GM19395 (cell line): Measurements from ENCODE around the gene CHD2.
"Not testable (repeated sequence)": the region's sequence is repeated elsewhere in the genome, so short reads cannot be mapped to it uniquely, and the experiment has no call there.

Experiments
- ATAC-seq: cut with Tn5 transposase; IDR thresholded peaks from one replicate; pipeline ENCODE4 v1.9.1; 2021; ENCODE audit warnings: mild to moderate bottlenecking, moderate library complexity; ENCODE audit not compliant: unreplicated experiment

Gene CHD2

DNA sequence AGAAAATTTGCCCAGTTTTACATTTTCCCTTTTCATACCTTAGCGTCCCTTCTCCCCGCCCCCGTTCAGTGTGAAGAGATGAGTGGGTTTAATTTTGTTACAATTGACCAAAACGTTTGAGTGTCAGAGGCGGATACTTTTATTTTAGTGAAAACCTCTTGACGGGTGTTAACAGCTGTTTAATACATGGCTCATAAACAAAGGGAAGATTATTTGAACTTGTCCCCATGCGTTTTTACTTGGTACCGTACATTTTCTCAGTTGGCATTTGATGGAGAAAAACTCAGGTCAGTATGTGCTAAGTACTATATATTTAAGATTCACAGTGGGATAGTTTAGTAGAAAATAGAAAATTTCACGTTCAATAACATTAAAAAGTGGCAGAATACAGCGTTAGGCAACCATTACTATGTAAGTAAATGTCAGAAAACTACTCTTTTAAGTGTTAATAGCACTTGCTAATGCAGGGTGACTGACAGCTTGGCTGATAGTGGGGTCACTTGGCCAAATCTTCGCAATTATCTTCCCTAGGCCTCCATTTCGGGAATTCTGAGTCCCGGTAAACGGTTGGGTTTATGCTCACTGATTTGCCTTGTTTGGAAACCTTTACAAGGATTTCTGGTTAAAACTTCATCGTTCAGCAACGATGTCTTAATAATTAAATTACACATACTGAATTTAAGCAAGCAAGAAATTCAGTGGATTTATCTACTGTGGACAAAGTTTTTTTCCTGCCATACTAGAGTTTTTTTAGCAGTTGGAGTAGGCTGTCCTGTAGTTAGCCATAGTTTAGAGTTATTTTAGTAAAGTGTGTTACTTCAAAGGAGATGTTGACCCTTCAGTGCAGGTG, 4.8 kb downstream of the CHD2 start:
- ATAC-seq = no peak

DNA sequence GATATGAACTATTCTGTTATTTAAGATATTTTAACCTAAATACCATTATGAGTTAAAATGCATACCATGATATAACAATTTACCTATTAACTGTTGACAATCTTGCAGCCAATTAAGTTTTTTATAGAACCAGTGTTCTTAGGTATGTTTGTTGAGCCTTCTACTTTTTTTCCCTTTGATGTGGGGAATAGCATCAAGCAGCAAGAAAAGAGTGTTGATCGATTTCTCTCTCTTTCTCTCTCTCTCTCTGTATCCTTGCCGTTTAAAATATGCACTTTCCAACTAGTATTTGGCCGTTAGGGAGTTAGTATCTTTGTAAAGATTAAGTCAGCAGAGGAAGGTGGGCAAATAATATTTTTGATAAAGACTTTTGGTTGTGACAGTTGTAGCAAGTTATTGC, 5.9 kb downstream of the CHD2 start:
- no peak for ATAC-seq

DNA sequence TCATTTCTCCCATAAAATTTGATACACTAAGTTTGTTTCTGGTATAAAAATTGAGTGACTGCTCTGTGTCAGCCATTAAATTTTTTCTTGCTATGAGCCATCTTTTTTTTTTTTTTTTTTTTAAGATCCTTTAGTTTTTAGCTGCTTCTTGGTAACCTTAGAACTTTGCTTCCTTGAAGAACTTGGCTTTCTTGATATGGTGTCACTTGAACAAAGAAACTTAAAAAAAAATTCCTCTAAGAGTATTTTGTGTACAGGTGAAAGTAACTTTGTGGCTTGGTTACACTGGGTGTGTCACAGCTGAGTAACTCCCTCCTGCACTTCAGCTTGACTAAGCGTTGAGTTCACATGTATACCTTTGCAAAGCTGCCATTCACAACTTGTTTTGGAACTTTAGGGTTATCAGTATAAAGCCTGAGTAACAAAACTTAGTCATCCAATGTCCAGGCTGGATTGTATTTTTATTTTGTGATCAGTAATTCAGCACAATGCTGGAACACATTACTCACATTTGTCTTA, 6.5 kb downstream of the CHD2 start:
- ATAC-seq = peak; percentile 43

DNA sequence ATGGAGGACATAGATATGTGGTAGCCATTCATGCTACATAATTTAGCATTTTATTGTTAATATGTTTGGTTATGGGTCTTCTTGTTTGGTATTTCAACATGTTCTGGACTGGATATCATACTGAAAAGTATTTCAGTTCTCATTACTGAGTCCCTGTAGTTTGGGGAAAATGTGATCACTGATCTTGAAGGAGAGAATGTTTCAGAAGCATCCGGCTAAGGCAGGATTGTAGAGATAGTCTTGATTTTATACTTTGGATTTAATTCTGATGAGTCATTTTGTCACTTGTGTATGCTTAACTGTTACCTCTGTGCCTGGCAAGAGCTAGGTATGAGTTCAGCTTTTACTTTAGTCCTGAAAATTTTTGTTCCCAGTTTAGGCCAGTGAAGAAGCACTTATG, 7.1 kb downstream of the CHD2 start:
- no peak for ATAC-seq

DNA sequence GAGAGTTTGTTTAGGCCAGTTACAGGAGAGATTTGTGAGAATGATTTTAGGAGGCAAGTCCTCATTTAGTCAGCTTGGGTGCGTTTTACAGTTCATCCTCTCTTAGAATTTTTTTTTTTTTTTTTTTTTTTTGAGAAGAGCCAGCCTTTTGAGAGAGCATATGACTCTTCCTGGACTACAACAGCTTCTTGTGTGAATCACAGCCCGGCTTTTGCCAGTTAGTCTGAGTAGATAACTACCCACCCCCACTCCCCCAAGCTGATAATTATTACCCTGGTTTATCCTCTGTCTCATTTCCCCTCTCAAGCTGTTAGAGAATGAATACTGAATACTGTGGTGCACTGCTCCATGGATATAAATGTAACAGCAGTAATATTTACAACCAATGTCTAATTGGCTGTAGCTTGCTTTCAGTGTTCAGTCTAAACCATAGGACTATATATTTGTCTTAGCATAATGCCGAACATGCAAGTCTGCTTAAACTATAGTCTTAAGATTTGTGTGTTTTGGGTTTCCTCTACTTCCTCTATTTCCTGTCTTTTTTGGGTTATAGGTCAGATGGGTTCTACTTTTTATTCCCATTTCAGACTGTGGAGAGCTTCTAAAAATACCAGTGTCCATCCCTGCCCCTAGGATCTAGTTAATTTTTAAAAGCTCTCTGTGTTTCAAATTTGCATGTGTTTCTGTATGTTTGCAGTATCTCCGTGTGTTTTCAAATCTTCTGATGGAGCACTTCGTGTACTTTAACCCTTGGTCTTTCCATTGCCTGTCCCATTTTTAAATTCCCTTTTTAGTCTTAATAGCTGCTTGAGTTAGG, 8.0 kb downstream of the CHD2 start:
- no peak for ATAC-seq

DNA sequence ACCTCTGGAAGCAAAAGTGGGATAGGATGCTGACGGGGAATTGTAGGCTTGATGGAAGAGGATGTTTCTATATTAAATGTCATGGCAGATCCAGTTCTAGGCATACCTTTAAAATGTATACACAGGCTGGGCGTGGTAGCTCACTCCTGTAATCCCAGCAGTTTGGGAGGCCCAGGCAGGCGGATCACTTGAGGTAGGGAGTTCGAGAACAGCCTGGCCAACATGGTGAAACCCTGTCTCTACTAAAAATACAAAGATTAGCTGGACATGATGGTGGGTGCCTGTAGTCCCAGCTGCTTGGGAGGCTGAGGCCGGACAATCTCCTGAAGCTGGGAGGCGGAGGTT, 8.6 kb downstream of the CHD2 start:
- no peak for ATAC-seq

DNA sequence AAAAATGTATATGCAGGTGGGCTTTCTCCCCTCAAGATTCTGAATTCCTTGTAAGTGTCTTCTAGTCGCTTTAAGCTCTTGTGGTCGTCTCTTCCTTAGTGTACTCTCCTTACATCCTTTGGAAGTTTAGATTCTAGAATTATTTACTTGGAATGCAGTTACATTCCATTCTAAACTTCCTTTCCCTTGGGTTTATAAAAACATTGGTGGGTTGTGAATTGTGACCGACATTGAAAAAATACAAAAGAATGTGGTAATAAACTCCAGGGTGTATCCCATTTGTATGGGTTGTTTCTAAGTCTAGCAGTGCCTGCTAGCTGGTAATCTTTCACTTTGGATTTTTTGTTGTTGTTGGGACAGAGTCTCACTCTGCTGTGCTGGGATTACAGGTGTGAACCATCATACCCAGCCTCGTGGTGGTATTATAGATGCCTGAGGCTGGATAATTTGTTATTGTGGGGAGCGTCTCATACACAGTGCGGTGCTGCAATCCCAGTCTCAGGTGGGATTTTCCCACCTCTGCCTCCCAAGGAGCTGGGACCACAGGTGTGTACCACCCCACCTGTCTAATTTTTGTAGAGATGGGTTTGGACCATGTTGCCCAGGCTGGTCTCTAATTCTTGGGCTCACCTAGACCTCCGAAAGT, 9.1 kb downstream of the CHD2 start:
- ATAC-seq = no peak

DNA sequence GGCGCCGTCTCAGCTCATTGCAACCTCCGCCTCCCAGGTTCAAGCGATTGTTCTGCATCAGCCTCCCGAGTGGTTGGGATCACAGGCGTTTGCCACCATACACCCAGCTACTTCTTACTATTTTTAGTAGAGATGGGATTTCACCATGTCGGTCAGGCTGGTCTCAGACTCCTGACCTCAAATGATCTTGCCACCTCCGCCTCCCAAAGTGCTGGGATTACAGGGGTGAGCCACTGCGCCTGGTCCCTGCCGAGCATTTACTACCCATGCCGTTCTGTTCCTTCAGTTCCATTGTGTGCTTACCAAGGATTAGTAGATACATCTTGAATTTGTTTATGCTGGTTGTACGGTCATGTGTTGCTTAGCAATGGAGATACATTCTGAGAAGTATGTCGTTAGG, 10.3 kb downstream of the CHD2 start:
- no peak for ATAC-seq

DNA sequence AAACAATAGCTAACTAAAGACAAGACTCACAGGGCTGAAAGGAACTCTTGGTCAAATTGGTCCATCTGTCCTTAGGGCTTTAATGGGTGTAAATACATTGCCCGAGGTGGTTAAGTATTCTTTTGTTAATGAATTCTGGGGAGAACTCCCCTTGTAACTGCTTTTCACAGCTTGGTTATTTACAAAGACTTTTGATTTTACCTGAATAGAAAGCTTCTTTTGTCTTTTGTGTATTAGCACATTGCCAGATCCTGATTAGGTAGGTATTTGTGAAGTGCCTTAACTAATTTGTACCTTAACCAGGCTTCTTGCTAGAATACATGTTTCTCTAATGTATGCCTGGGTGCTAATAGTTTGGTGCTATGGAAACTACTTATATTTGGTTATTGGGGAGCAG, 14.0 kb downstream of the CHD2 start:
- no peak for ATAC-seq

DNA sequence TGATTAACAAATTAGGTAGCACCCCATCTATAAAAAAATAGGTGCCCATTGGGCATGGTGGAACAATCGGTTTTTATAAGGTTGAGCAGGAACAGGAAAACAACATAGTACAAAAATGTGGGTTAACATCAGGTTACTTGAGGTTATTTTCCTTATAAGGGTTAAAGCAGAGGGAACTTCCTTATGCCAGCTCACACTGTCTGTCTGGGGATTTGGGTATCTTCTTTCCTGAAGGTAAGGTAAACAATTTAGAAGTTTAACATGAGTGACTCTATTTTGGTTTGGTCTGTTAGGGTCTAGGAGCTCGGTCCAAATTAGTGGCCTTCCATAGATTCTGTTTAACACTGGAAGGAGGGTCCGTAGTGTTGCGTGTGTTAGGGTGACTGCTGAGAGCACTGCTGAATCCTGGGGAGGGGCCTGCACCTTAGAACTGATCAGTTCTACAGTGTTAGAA, 14.7 kb downstream of the CHD2 start:
- ATAC-seq = peak; percentile 48

DNA sequence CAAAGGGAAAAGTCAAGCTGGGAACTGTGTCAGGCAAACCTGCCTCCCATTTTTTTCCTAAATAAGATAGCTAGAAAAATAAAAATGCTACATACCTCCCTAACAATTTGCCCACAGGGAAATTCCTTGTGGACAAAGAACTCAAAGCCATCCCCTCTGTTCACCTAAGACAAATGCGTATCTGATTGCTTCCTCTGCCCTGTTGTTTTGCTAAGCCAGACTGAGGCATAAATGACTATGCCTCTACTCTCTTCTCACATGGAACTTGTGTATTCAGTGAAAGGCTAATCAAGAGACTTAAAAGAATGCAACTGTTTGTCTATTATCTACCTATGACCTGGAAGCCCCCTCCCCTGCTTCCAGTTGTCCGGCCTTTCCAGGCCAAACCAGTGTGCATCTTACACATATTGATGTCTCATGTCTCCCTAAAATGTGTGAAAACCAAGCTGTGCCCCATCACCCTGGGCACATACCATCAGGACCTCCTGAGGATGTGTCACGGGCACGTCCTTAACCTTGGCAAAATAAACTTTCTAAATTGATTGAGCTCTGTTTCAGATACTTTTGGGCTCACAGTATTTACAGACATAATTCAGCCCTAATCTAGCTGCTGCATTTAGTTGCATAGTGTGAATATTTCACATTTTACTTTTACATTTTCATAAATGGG, 15.8 kb downstream of the CHD2 start:
- ATAC-seq = no peak

DNA sequence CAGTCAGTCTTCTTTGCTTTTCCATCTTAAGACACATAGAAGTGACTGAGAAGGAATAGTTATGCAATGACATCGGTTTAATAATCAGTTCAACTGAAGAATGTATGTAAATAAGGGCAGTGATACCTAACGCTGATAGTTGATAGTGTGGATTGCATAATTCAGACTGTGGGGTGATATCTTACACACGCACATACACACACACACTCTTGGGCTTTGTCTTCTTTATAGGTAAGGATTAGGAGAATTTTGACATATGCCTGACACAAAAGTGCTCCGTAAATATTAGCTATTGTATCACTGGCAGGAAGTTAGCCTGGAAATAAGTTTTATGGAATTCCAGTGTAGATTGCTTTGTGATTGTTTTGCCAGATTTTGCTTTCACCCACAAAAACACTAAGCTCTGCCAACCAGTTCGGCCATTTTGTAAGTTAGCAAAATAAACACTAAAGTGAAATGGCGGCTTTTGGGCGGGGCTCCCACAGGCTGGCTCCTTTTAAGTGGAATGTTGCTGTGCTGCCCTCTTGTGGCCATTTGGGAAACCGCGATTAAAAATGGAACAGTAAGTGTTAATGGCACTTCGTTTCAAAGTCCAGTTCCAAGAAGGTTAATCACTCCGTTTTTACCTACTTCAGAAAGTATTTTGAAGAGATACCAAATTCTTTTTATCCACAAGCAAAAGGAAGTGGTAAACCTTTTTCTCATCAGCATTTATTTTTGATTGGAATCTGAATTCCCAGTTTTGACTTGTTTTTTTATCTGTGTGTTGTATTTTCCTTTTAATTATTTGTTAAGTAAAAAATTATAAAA, 17.7 kb downstream of the CHD2 start:
- peak; percentile 56 for ATAC-seq

DNA sequence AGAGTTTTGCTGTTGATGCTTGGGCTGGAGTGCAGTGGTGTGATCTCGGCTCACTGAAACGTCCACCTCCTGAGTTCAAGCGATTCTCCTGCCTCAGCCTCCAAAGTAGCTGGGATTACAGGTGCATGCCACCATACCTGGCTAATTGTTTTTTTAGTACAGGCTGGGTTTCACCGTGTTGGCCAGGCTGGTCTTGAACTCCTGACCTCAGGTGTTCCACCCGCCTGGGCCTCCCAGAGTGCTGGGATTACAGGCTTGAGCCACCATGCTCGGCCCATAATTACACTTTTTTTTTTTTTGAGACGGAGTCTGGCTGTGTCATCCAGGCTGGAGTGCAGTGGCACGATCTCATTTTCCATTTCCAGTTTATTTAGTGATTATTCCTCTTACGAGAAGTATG, 18.8 kb downstream of the CHD2 start:
- ATAC-seq = not testable (repeated sequence)

DNA sequence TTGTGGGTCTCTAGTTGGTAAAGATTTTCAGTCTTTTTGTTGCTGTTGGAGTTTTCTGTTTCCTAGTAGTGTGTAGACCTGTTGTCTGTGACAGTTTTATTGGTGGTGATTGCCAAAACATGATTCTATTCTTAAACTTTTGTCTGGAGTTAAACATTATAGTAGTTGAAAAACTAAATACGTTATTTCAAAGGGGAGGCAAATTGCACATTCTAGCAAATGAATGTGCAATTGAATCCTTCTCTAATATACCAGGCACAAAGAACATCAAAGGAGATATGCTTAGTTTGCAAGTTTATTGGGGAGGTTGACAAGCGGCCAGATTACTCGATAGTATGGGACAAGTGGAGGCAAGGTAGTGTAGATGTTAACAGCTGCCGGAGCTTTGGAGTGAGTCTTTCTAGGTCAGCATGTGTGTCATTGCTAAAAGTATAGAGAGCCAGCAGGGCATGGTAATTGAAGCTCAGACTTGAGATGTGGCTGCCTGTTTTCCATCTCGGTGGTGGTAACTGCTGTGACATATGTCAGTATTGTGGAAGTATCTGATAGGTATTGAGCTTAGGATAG, 20.6 kb downstream of the CHD2 start:
- ATAC-seq = no peak

DNA sequence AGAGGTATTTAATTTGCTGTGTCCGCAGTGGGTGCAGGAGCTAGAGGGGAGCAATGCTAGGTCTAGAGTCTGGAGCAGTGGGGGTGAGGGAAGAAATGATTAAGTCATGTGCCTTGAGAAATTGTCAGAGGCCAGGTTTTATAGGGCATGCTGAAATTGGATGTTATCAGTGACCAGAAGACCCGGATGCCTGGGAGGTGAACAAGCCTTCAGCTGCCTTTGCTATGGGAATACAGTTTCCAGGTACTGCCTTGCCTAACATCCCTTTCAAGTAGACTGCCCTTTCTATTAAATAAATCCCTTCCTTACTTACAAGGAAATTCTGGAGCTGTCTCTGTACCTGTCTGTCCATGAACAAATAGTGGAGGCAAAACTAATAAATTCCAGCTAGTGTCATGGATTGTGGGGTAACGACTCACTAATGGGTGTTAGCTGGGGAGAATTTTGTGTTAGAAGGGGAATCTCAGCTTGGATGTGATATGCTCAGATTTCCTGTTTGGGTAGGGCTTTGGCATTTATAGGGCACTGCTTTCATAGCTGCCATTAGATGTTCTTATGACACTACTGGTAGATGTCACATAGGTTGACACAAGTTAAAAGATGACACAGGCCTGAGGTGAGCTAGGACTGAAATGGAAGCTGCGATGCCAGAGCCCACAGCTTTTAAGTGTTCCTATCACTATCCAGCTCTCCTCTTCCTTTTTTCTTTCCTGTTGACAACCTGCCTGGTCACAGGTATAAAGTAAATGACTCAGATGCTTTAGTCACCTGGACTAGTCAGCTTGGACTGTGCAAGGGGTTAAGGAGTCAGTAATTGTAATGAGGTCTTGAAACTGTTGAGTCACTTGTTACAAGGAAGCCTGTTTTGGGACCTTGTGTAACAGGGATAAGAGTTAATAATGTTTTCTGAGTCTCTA, 21.3 kb downstream of the CHD2 start:
- peak; percentile 42 for ATAC-seq

DNA sequence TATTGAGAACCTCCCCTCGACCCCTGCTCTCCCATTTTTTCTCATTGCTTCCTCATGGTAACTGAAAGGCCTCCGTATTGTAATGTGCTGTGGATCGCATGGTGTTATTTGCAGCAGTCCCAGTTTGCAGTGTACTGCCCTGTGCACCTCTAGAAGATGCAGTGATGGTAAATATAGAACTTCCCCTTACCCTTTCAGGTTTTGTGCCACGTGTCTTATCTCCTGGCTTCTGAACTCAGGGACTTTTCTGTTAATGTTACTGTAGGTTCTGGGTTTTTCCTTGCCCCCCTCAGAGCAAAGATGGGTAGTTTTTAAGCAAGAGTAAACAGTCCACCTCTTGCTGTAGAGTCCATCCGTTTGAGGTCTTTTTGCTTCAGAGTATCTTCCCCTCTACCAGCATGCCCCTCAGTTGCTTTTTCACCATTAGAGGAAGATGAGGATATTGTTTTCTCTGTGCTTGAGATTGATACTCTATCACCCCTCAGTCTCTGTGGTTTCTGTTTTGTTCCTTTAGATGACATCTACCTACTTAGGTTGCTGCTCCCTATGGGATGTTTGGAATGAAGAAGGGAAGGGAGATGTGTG, 22.4 kb downstream of the CHD2 start:
- no peak for ATAC-seq

DNA sequence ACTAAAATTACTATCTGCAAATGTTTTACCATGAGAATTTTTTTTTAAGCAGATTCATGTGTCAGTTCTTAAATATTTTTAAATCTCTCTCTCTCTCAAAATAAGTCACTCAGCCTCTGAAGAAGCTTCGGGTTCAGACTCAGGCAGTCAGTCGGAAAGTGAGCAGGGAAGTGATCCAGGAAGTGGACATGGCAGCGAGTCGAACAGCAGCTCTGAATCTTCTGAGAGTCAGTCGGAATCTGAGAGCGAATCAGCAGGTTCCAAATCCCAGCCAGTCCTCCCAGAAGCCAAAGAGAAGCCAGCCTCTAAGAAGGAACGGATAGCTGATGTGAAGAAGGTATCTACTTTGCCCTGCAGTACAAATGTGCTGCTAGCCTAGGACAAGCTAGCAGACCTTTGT, 24.1 kb downstream of the CHD2 start:
- no peak for ATAC-seq

DNA sequence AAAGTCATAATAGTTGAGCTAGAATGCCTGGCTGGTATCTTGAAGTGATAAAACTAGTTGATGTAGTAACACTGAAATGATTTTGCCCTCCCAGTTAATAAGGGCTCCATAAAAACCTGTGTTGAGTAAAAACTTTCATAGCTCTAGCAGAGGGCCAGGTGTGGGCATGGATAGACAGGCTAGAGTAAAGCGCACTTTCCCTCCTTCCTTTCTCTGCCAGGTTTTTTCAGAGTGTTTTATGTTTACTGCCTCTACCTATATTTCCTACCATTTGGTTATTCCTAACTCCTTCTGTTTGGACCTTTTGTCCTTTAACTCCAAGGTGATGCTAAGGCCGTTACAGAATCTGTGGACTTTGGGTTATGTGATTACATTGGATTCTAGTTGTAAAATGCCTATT, 25.3 kb downstream of the CHD2 start:
- ATAC-seq = no peak
